A549 (cell line): ENCODE results near the gene IMPDH2. TPM values are rescaled to one million over a fixed set of nuclear protein-coding genes. Genes with fewer than 3 reads are reported as not detected.

Experiments
- ATAC-seq, 2 experiments: fragments of 200-7000 bp in 1 of 2; fragments of >200 bp in 1 of 2; cut with Nextera tagmentation in 1 of 2; cut with Tn5 transposase in 1 of 2; 3 replicates each; pipeline versions ENCODE4 v1.8.0 to v1.9.1; 2018 to 2020; ENCODE audit warnings: mild to moderate bottlenecking in 1 of 2, moderate library complexity in 1 of 2
- CTCF ChIA-PET: fragments of 300-600 bp; sonication (Branson Sonifier 250); formaldehyde crosslinking; extraction: SDS; loops from one replicate; lab custom pipeline; 2021; ENCODE audit warnings: antibody characterized with exemption, inconsistent platforms; lab: Yijun Ruan, JAX
- POLR2A ChIA-PET: fragments of 350-600 bp; formaldehyde crosslinking; extraction: SDS; loops from one replicate; lab custom pipeline; 2021; ENCODE audit warnings: antibody characterized with exemption, inconsistent platforms; lab: Yijun Ruan, JAX
- DNase-seq, 2 experiments: peaks; one replicate each; pipeline versions ENCODE4 v3.0.0 to v3.0.0-alpha.2; 2011 to 2016; ENCODE audit warnings: low read depth in 1 of 2, low spot score in 1 of 2
- FAIRE-seq: peaks from 2 replicates; lab custom pipeline; 2011; peaks lifted over from hg19 to GRCh38; lab: Jason Lieb, UNC
- H3K27ac ChIP-seq, 2 experiments: fragments of >200 bp; sonication (Bioruptor Twin); formaldehyde crosslinking; 3 replicates each; pipeline ENCODE4 v1.5.1; 2016 to 2017
- H3K4me1 ChIP-seq: fragments of >200 bp; sonication (Bioruptor Twin); formaldehyde crosslinking; 3 replicates; pipeline ENCODE4 v1.6.1; 2016
- H3K4me2 ChIP-seq: fragments of >200 bp; sonication (Bioruptor Twin); formaldehyde crosslinking; 3 replicates; pipeline ENCODE4 v1.6.1; 2016
- H3K4me3 ChIP-seq: fragments of >200 bp; sonication (Bioruptor Twin); formaldehyde crosslinking; 3 replicates; pipeline ENCODE4 v1.5.1; 2016
- H3K9me3 ChIP-seq: fragments of >200 bp; sonication (Bioruptor Twin); formaldehyde crosslinking; 3 replicates; pipeline ENCODE4 v1.6.1; 2016
- BHLHE40 ChIP-seq: IDR thresholded peaks from 2 replicates; pipeline ENCODE4 v1.6.1; 2012; ENCODE audit warnings: low read depth, low read length, inconsistent platforms
- CEBPB ChIP-seq, 2 experiments: fragments of >200 bp in 1 of 2; sonication (Bioruptor Twin) in 1 of 2; formaldehyde crosslinking in 1 of 2; IDR thresholded peaks; 2 replicates each; pipeline ENCODE4 v1.6.1; 2012 to 2016
- EHF ChIP-seq: fragments of 250-450 bp; sonication (Bioruptor Pico); IDR thresholded peaks from 2 replicates; pipeline ENCODE4 v1.5.0; 2020; ENCODE audit warnings: mild to moderate bottlenecking
- EHMT2 ChIP-seq: fragments of 200-600 bp; sonication (generic); IDR thresholded peaks from 2 replicates; pipeline ENCODE4 v1.6.1; 2016; ENCODE audit warnings: antibody characterized with exemption, low read depth, mild to moderate bottlenecking, moderate library complexity
- EP300 ChIP-seq, 2 experiments: fragments of >200 bp; sonication (Bioruptor Twin); formaldehyde crosslinking; IDR thresholded peaks; 2 replicates in 1 of 2; 3 replicates in 1 of 2; pipeline ENCODE4 v1.6.1; 2016 to 2017
- ESRRA ChIP-seq: fragments of 150-350 bp; IDR thresholded peaks from 2 replicates; pipeline ENCODE4 v1.6.1; 2014; ENCODE audit warnings: mild to moderate bottlenecking, low read length, borderline replicate concordance
- HDAC2 ChIP-seq: fragments of 200-600 bp; sonication (generic); IDR thresholded peaks from 2 replicates; pipeline ENCODE4 v1.6.1; 2016
- HOXA7 ChIP-seq: fragments of 250-450 bp; sonication (Bioruptor Pico); IDR thresholded peaks from 2 replicates; pipeline ENCODE4 v1.5.0; 2020; ENCODE audit warnings: mild to moderate bottlenecking, moderate library complexity
- JUNB ChIP-seq: fragments of >200 bp; sonication (Bioruptor Twin); formaldehyde crosslinking; IDR thresholded peaks from 2 replicates; pipeline ENCODE4 v1.6.1; 2016
- PHF8 ChIP-seq: fragments of 200-600 bp; sonication (generic); IDR thresholded peaks from 2 replicates; pipeline ENCODE4 v1.6.1; 2016; ENCODE audit warnings: low read depth, mild to moderate bottlenecking, antibody characterized with exemption, moderate library complexity, borderline replicate concordance
- POLR2A ChIP-seq: IDR thresholded peaks from 2 replicates; pipeline ENCODE4 v1.6.1; 2012; ENCODE audit warnings: mild to moderate bottlenecking, low read length
- RARB ChIP-seq: fragments of 250-450 bp; sonication (Bioruptor Pico); IDR thresholded peaks from 2 replicates; pipeline ENCODE4 v1.8.0; 2021; ENCODE audit warnings: mild to moderate bottlenecking, moderate library complexity
- SMC3 ChIP-seq: fragments of >200 bp; sonication (Bioruptor Twin); formaldehyde crosslinking; IDR thresholded peaks from 3 replicates; pipeline ENCODE4 v1.6.1; 2018; ENCODE audit warnings: inconsistent platforms
- TFCP2L1 ChIP-seq: fragments of 250-450 bp; sonication (Bioruptor Pico); IDR thresholded peaks from 2 replicates; pipeline ENCODE4 v1.5.0; 2021; ENCODE audit warnings: mild to moderate bottlenecking
- ZC3H11A ChIP-seq: fragments of 450-650 bp; IDR thresholded peaks from 2 replicates; pipeline ENCODE4 v1.6.1; 2014; ENCODE audit warnings: antibody characterized with exemption, mild to moderate bottlenecking
- ZNF302 ChIP-seq: fragments of 250-450 bp; sonication (Bioruptor Pico); IDR thresholded peaks from 2 replicates; pipeline ENCODE4 v1.9.0; 2021; ENCODE audit warnings: inconsistent platforms, mild to moderate bottlenecking, moderate library complexity
- WGBS: methylation state at CpG from one replicate; pipeline ENCODE4 v1.1.6; 2017; ENCODE audit errors: missing lambda C conversion rate; 5-methylcytosine and 5-hydroxymethylcytosine counted together
- polyA plus RNA-seq, 4 experiments: library from polyadenylated mRNA; depleted of rRNA in 3 of 4; stranded (reverse); fragments of >200 nt; fragmentation: RNase III in 1 of 4; extraction: RNeasy Plus Mini Kit Qiagen cat#74134 plus additional on column Dnase treatment in 1 of 4; gene quantifications; 2 replicates in 3 of 4; 3 replicates in 1 of 4; pipeline ENCODE4 v1.2.3, GENCODE V29; 2011 to 2017
- TF ChIP-seq, protein P1 (sequence below): IDR thresholded peaks from 2 replicates; pipeline ENCODE4 v1.6.1; 2012
- TF ChIP-seq, protein P2 (sequence below): fragments of >200 bp; sonication (Bioruptor Twin); formaldehyde crosslinking; IDR thresholded peaks from 3 replicates; pipeline ENCODE4 v1.6.1; 2016
- TF ChIP-seq, protein P3 (sequence below): fragments of 450-650 bp; IDR thresholded peaks from 2 replicates; pipeline ENCODE4 v1.6.1; 2014; ENCODE audit warnings: antibody characterized with exemption
- TF ChIP-seq, protein P4 (sequence below): fragments of >200 bp; sonication (Bioruptor Twin); formaldehyde crosslinking; IDR thresholded peaks from 3 replicates; pipeline ENCODE4 v1.5.1; 2016
- TF ChIP-seq, protein P5 (sequence below): IDR thresholded peaks from 2 replicates; pipeline ENCODE4 v1.6.1; 2012
- TF ChIP-seq, protein P6 (sequence below): IDR thresholded peaks from 2 replicates; pipeline ENCODE4 v1.6.1; 2012; ENCODE audit warnings: low read depth, borderline replicate concordance

The IMPDH2 gene
- polyA plus RNA-seq, 2 of the 4 experiments (the other 2 are of a cell fraction) = 175 to 212 TPM

DNA sequence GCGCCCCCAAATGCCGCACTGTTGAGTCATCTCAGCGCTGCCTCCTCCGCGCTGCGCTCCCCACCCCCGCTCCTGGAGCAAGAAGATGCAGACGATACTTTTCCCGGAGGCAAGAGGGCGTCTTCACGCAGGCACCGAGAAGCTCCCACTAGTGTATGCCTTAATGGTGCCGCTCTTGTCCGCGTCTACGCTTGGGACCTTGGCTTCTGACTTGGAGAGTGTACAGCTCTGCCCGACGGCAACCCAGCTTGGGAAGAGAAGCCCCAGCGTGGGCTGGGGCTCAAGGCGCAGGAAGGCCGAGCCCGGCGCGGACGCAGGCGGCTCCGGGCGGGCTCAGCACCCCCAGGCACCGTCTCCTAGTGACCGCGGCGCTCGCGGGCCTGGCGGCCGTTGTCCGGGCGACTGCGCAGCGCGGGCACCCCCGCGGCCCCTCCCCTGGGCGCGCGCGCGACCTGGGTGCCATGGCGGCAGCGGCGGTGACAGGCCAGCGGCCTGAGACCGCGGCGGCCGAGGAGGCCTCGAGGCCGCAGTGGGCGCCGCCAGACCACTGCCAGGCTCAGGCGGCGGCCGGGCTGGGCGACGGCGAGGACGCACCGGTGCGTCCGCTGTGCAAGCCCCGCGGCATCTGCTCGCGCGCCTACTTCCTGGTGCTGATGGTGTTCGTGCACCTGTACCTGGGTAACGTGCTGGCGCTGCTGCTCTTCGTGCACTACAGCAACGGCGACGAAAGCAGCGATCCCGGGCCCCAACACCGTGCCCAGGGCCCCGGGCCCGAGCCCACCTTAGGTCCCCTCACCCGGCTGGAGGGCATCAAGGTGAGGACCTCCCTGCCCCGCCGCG, 39.2 kb downstream of the IMPDH2 start, which contains the start of gene P4HTM (continued):
- TF ChIP-seq, protein P1, sequence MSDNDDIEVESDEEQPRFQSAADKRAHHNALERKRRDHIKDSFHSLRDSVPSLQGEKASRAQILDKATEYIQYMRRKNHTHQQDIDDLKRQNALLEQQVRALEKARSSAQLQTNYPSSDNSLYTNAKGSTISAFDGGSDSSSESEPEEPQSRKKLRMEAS = peak; percentile 31; the same call in 1 of the 2 replicates
- TF ChIP-seq BHLHE40 (no peak), ZNF302 (CRISPR knock-in tag) (no peak), SMC3 (peak; percentile 16; the same call in 1 of the 3 replicates), PHF8 (peak; percentile 53), HDAC2 (no peak), POLR2A (peak; percentile 40), RARB (CRISPR knock-in tag) (no peak), CEBPB (IDR thresholded peaks at IDR 0.05) (no peak), ZC3H11A (no peak), HOXA7 (CRISPR knock-in tag) (no peak), ESRRA (no peak), EHMT2 (no peak), TFCP2L1 (CRISPR knock-in tag) (0 out of 2 replicates have a peak, but pooled peaks have one; percentile 8)
- TF ChIP-seq, protein P2, sequence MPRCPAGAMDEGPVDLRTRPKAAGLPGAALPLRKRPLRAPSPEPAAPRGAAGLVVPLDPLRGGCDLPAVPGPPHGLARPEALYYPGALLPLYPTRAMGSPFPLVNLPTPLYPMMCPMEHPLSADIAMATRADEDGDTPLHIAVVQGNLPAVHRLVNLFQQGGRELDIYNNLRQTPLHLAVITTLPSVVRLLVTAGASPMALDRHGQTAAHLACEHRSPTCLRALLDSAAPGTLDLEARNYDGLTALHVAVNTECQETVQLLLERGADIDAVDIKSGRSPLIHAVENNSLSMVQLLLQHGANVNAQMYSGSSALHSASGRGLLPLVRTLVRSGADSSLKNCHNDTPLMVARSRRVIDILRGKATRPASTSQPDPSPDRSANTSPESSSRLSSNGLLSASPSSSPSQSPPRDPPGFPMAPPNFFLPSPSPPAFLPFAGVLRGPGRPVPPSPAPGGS = 0 out of 3 replicates have a peak, but pooled peaks have one; percentile 45
- TF ChIP-seq, protein P3, sequence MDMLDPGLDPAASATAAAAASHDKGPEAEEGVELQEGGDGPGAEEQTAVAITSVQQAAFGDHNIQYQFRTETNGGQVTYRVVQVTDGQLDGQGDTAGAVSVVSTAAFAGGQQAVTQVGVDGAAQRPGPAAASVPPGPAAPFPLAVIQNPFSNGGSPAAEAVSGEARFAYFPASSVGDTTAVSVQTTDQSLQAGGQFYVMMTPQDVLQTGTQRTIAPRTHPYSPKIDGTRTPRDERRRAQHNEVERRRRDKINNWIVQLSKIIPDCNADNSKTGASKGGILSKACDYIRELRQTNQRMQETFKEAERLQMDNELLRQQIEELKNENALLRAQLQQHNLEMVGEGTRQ = no peak
- TF ChIP-seq, protein P4, sequence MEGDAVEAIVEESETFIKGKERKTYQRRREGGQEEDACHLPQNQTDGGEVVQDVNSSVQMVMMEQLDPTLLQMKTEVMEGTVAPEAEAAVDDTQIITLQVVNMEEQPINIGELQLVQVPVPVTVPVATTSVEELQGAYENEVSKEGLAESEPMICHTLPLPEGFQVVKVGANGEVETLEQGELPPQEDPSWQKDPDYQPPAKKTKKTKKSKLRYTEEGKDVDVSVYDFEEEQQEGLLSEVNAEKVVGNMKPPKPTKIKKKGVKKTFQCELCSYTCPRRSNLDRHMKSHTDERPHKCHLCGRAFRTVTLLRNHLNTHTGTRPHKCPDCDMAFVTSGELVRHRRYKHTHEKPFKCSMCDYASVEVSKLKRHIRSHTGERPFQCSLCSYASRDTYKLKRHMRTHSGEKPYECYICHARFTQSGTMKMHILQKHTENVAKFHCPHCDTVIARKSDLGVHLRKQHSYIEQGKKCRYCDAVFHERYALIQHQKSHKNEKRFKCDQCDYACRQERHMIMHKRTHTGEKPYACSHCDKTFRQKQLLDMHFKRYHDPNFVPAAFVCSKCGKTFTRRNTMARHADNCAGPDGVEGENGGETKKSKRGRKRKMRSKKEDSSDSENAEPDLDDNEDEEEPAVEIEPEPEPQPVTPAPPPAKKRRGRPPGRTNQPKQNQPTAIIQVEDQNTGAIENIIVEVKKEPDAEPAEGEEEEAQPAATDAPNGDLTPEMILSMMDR = peak; percentile 30; the same call in 2 of the 3 replicates
- TF ChIP-seq, protein P5, sequence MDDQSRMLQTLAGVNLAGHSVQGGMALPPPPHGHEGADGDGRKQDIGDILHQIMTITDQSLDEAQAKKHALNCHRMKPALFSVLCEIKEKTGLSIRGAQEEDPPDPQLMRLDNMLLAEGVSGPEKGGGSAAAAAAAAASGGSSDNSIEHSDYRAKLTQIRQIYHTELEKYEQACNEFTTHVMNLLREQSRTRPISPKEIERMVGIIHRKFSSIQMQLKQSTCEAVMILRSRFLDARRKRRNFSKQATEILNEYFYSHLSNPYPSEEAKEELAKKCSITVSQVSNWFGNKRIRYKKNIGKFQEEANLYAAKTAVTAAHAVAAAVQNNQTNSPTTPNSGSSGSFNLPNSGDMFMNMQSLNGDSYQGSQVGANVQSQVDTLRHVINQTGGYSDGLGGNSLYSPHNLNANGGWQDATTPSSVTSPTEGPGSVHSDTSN = no peak
- TF ChIP-seq, protein P6, sequence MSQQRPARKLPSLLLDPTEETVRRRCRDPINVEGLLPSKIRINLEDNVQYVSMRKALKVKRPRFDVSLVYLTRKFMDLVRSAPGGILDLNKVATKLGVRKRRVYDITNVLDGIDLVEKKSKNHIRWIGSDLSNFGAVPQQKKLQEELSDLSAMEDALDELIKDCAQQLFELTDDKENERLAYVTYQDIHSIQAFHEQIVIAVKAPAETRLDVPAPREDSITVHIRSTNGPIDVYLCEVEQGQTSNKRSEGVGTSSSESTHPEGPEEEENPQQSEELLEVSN = no peak
- TF ChIP-seq, all 56 proteins: peak for 10

DNA sequence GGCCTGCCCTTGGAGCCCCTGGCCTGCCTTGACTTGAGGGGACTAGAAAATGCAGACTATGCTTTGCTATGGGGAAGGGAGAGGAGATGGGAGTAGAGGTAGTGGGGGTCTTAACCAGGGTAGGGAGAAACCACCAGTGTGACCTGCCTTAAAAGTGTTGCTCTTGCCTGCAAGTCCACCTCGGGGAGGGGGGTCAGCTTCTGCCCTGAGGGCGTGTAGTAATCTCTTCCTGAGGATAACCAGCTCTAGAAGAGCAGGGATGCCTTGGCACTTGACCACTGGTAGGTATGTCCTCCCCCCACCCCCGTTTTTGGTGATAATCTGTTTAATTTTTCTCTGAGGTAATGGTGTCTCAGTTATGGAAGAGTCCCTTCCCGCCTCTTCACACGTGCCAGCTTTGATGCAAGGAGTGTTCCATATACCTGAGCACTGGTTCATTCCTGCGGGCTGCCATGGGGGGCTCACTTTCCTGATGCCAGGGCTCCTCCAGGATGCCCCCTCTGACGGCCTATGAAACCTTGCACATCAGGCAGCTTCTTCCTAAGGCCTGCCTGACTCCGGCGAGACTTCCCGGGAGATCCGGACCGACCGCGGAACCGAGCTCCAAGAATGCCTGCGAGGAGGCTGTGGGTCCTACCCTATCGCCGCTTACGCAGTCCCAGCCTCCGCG, 39.9 kb downstream of the IMPDH2 start:
- peak in 1 of 2 experiments; percentile 4; a peak in 2 of 6 replicates for ATAC-seq
- peak overlapping the region; percentile 92 for H3K4me3 ChIP-seq
- H3K9me3 ChIP-seq = no peaks in the 10 kb centered on the region
- TF ChIP-seq EHF (no peak), JUNB (peak; percentile 24; the same call in 1 of the 2 replicates), EP300 (IDR thresholded peaks at IDR 0.05) (no peak), SMC3 (no peak)
- TF ChIP-seq, protein P6 = peak; percentile 87
- TF ChIP-seq, protein P1 = peak; percentile 51
- FAIRE-seq = no peak
- CTCF ChIA-PET = interaction anchor here (0.6 to 16.7 kb wide), 13 partner anchors 12 to 639 kb away, joined by 3 to 385 read pairs (median 4); partner anchors contain the start of genes ARIH2, DALRD3, IMPDH2 and NDUFAF3
- peaks cover 25% of the 10 kb centered on the region for H3K4me1 ChIP-seq
- 4% methylated on average over 4 of the region's 21 CpGs for WGBS
- H3K27ac ChIP-seq = peak overlapping the region; percentile 93 to 97
- peak overlapping the region; percentile 79 for H3K4me2 ChIP-seq
- DNase-seq = no peak
- POLR2A ChIA-PET = interaction anchor here (0.5 to 1.7 kb wide), 7 partner anchors 12 to 440 kb away, joined by 3 to 24 read pairs (median 3); partner anchors contain the start of genes IMPDH2, NDUFAF3, NICN1 and QRICH1
